GM18505 (cell line): ENCODE measurements around the gene AKAP7.

Experiments used
- ATAC-seq: cut with Tn5 transposase; IDR thresholded peaks from one replicate; pipeline ENCODE4 v1.9.1; 2021; ENCODE audit not compliant: unreplicated experiment
- POLR2A ChIP-seq: IDR thresholded peaks from 4 replicates; pipeline ENCODE4 v1.6.1; 2011; ENCODE audit warnings: borderline replicate concordance; ENCODE audit not compliant: insufficient read depth, insufficient read length; ENCODE audit errors: extremely low read depth

The AKAP7 gene

GRCh38 chr6:131225959-131226358, 90.7 kb downstream of the AKAP7 start:
- no peak for TF ChIP-seq POLR2A
- ATAC-seq = no peak

DNA sequence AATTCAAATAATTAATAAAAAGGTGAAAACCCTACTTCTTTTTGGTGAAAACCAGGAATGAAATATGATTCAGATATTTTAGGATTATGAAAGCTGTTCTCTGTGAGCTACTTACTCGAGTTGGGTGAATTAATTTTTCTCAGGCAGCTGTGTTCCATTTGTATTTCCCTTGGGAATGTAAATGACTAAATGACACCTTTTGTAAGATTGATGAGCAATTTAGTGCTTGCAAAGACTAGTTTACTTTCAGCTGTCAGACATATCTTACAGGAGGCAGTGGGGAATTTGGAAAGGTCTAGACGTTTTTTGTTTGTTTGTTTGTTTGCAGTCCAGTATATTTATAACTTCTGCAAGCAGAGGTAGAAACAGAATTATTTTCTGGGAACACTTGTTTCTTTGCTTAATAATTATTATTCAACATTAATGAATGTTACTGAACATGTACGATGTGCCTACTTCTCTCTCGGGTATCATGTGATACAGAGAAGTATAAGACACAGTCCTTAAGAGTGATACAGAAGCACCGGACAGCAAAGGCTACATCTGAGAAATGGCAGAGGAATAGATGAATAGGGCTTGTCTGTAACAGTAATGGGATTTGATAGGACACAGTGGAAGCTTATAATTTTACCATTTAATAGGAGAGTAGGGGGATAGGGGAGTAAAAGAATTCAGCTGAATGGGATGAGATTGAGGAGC, 91.3 kb downstream of the AKAP7 start:
- no peak for ATAC-seq
- no peak for TF ChIP-seq POLR2A

- no peak for TF ChIP-seq POLR2A
- no peak for ATAC-seq
These were observed 91.9 kb downstream of the AKAP7 start for GRCh38 chr6:131227158-131227543.

GRCh38 chr6:131231103-131231502, 95.8 kb downstream of the AKAP7 start:
- no peak for ATAC-seq
- no peak for TF ChIP-seq POLR2A

DNA sequence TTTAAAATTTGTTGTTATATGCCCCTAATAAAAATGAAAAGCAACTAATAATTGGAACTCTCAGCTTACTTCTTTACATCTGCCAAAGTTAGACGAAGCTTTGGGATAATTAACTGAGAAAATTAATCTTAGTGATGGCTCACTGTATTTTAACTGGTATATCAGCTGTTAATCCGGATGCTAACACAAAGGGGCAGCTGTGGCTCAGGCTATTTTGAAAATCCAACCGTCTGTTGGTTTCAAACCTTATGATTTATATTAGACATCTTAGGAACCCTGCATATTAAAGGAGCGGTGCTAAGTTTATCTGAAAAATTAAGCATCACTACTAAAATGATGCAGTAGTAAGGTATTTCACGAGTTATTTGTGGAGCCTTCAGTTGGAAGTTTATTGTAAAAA, 96.6 kb downstream of the AKAP7 start:
- no peak for ATAC-seq
- no peak for TF ChIP-seq POLR2A

DNA sequence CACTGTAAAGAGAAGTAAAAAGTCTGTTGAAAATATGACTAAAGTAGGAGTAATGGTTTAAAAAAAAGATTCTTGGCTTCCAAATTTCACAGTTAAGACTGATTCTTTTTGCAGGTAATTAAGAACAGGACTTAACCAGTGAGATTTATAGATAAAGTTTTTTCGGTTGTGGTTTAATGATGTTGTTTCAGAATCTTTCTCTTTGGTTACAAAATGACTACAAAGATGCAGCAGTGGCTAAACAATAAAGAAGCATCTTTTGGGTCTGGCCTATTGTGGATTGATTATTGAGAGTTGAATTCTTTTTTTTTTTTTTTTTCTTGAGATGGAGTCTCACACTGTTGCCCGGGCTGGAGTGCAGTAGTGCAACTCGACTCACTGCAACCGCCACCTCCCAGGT, 109.7 kb downstream of the AKAP7 start:
- TF ChIP-seq POLR2A = no peak
- ATAC-seq = no peak

GRCh38 chr6:131250122-131250521, 114.9 kb downstream of the AKAP7 start:
- TF ChIP-seq POLR2A = no peak
- ATAC-seq = peak; percentile 87

- ATAC-seq = no peak
- no peak for TF ChIP-seq POLR2A
These were observed 115.7 kb downstream of the AKAP7 start for GRCh38 chr6:131250936-131251335.

DNA sequence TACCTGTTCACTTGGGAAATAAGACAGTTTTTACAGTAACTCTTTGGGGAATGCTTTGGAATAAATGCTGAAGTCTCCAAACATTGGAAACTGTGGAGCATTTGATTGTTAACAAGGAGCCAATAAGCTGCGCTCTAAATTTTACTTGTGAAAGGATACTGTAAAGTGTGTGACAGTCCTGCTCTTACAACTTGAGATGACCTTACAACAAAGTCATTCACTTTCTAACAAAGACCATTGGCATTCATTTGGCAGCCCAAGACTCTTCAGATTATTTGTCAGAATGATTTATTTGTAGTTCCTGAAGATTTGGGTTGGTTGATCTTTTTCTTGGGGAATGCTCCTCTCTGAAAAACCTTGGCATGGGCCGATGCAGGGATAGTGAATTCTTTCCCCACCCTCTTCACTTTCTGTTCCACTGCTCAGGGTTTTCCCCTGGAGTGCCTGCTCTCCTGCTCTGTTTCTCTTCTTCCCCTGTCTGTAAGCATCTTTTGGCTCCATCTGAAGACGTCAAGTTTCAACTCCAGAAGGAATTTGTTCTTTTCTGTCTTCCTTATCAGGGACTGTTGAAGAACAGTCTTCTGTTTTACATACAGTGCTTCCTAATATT, 116.4 kb downstream of the AKAP7 start:
- ATAC-seq = no peak
- TF ChIP-seq POLR2A = no peak

DNA sequence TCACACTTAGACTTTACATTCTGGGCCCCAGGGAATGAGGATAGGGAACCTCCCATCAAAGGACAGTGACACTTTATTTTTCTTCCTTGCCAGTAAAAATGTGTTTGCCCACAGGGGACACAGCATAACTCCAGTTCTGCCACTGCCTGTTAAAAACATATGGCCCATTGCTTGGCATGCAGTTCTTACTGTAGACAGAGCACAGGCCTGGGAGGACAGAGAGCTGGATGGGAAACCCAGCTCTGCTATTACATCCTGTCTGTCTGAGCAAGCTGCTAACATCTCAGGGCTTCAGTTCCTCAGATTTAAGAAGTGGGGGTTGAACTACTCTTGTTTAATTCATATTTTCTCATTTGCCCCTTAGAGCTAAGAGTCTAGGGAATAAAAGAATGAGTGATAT, 120.2 kb downstream of the AKAP7 start:
- TF ChIP-seq POLR2A = no peak
- ATAC-seq = no peak

DNA sequence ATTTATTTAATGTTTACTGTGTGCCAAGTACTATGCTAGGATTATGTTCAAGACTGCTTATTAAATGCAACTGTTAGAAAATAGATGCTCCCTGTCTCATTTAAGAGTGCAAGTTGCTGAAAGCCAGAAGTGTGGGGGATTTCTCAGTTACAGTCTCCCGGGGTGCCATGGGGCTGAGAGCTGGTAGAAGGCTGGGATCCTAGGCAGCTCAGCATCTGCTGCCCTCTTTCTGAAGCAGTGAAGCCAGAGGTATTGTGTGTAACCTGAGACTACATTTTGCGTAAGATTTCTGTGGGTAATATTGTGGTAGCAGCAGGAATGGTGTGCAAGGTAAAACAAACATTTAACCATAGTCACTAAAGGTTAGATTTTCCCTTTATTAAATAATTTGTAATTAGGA, 120.6 kb downstream of the AKAP7 start:
- no peak for ATAC-seq
- no peak for TF ChIP-seq POLR2A

DNA sequence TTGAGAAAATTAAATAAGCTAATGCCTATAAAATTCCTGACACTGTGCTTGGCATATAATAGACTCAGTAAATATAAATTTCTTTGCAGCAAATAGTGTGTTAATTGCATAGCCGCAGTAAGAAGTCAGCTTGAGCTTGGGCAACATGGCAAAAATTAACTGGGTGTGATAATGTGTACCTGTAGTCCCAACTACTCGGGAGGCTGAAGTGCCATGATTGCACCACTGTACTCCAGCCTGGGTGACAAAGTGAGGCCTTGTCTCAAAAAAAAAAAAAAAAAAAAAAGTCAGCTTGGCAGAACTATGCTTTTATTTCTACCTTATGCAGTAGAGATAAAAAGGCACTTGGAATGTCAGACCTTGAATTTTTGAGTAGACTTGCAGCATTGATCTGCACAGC, 121.8 kb downstream of the AKAP7 start:
- ATAC-seq = no peak
- TF ChIP-seq POLR2A = no peak

- ATAC-seq = no peak
- no peak for TF ChIP-seq POLR2A
These were observed 122.9 kb downstream of the AKAP7 start for GRCh38 chr6:131258010-131258652.
